Upper lobe of left lung (tissue), 4 donors: ENCODE measurements around the gene NDUFB7.
"Not testable (repeated sequence)": the region's sequence is repeated elsewhere in the genome, so short reads cannot be mapped to it uniquely, and the experiment has no call there.

Source experiments
- CTCF ChIP-seq, 6 experiments: fragments of 450-650 bp in 4 of 6; fragments of 200-600 bp in 2 of 6; sonication (generic) in 2 of 6; IDR thresholded peaks; one replicate each; pipeline ENCODE4 v1.5.1; 2016 to 2019; ENCODE audit warnings: antibody characterized with exemption in 6 of 6
- EP300 ChIP-seq, 4 donors: sonication (generic); formaldehyde crosslinking; IDR thresholded peaks; one replicate each; pipeline ENCODE4 v1.5.1; 2017; ENCODE audit warnings: antibody characterized with exemption in 4 of 4, control low read depth in 2 of 4
- POLR2A ChIP-seq, 4 donors: fragments of 450-650 bp; IDR thresholded peaks; one replicate each; pipeline ENCODE4 v1.5.1; 2016 to 2017; ENCODE audit warnings: antibody characterized with exemption in 4 of 4, mild to moderate bottlenecking in 2 of 4
- POLR2AphosphoS5 ChIP-seq, 2 donors: sonication (generic); formaldehyde crosslinking; IDR thresholded peaks; one replicate each; pipeline ENCODE4 v1.5.1; 2017; ENCODE audit warnings: antibody characterized with exemption in 2 of 2

DNA sequence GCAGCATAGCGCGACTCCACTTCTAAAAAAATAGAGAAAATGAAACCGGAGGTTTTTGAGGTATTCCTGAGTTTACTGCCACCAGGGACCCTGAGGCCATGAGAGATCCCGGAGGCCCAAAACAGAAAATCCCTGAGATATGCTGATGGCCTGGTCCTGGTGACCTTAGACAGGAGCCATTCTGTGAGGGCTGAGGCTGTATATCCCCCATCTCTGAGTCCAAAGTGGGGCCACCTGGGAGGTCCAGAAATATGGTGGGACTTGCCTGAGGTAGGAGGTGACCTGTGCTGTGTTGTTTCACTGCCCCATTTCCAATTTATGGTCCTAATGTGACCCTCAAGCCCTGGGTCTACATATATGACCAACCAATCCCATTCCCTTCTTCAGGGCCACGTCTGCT, 12.5 kb upstream of the NDUFB7 start:
- TF ChIP-seq CTCF, POLR2A, POLR2AphosphoS5, EP300 (IDR thresholded peaks at IDR 0.05): not testable (repeated sequence)
